ENCODE measurements around the gene ANKHD1. TPM values are rescaled to one million over a fixed set of nuclear protein-coding genes. Genes with fewer than 3 reads are reported as not detected.
A peak's percentile ranks its signal among the peaks of the same experiment; 100 is the strongest.

ANKHD1 gene
- total and polyA plus RNA-seq, 9 of the 15 experiments (the other 6 are each of a cell fraction or from before 2014, with no cell fraction given) = 38.9 to 138 (median 78.7) TPM

- TF ChIP-seq KLF6 (CRISPR knock-in tag; IDR thresholded peaks at IDR 0.05; ENCODE audit: borderline replicate concordance) = no peak
- TF ChIP-seq ZNF695 (CRISPR knock-in tag; IDR thresholded peaks at IDR 0.05) = no peak
- TF ChIP-seq STAT5A (IDR thresholded peaks at IDR 0.05; ENCODE audit: borderline replicate concordance, low read length) = no peak
- TF ChIP-seq TAF7 (tag; IDR thresholded peaks at IDR 0.05) = no peak
- no peak for TF ChIP-seq ARHGAP35 (IDR thresholded peaks at IDR 0.05; ENCODE audit: partially characterized antibody)
- TF ChIP-seq JUN (IDR thresholded peaks at IDR 0.05; ENCODE audit: borderline replicate concordance, low read depth, low read length) = peak; percentile 16; the same call in 1 of the 2 replicates
- no peak for TF ChIP-seq JUN (CRISPR knock-in tag; IDR thresholded peaks at IDR 0.05; ENCODE audit: borderline replicate concordance)
- no peak for TF ChIP-seq TFE3 (CRISPR knock-in tag; IDR thresholded peaks at IDR 0.05)
- TF ChIP-seq POLR2AphosphoS2 (IDR thresholded peaks at IDR 0.05; ENCODE audit: low read length) = no peak
- TF ChIP-seq NFYB (IDR thresholded peaks at IDR 0.05; ENCODE audit: extremely low read depth, insufficient read length) = no peak
- TF ChIP-seq ZBTB40 (IDR thresholded peaks at IDR 0.05) = peak; percentile 46; the same call in 1 of the 2 replicates
- no peak for TF ChIP-seq ZBTB40 (CRISPR knock-in tag; IDR thresholded peaks at IDR 0.05)
- TF ChIP-seq MITF (IDR thresholded peaks at IDR 0.05) = no peak
- peak; percentile 83; the same call in 1 of the 2 replicates for TF ChIP-seq STAG1 (CRISPR knock-in tag; IDR thresholded peaks at IDR 0.05; ENCODE audit: borderline replicate concordance)
- no peak for TF ChIP-seq E2F1 (CRISPR knock-in tag; IDR thresholded peaks at IDR 0.05)
- TF ChIP-seq ZFP30 (CRISPR knock-in tag; IDR thresholded peaks at IDR 0.05; ENCODE audit: borderline replicate concordance) = no peak
Measured at GRCh38 chr5:140357726-140358093, 43.9 kb upstream of the ANKHD1 start (continued).
